Measurements from ENCODE around the gene CMSS1.
A peak's percentile ranks its signal among the peaks of the same experiment; 100 is the strongest.

Gene CMSS1

DNA sequence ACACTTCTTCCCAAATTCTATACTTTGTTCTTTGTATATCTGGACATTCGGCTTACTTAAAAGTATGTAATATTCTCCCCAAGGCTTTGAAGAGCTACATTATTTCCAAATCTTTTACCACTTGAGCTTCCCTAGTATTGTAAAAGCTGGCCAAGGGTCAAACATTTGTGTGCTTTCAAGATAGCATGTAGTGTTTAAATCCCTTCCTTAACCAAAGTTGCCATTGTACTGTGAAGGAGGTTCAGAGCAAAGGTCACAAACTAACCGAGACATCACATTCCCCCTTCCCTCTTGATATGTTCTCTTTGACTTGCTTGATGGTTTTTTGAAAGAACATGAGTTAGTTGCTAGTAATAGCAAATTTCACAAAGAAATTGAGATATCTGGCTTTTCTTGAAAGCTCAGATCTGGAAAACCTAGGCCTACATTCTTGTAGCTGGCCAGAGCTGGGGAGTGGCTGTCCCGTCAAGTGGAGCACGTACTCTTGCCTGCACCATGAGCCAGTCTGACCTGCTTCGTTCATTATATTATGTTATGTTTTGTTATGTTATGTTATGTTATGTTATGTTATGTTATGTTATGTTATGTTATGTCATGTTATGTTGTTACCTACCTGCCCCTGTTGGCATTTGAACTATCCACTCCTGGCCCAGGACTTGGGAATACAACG, 236.4 kb downstream of the CMSS1 start:
- Histone ChIP-seq H3K79me2 (ENCODE audit: insufficient read depth, low read length) (no peaks in the 10 kb centered on the region), H3K9me2 (replicated peaks; ENCODE audit: low read depth, low read length) (no peaks in the 10 kb centered on the region), H4K20me1 (ENCODE audit: insufficient read depth, low read length, poor library complexity, severe bottlenecking) (no peaks in the 10 kb centered on the region), H2AFZ (ENCODE audit: low read length) (no peak overlapping the region), H3F3A (ENCODE audit: low read depth) (no peaks in the 10 kb centered on the region), H3K36me3 (ENCODE audit: insufficient read depth, low read length) (no peaks in the 10 kb centered on the region), H3K4me1 (ENCODE audit: insufficient read depth, low read length, poor library complexity, severe bottlenecking) (no peaks in the 10 kb centered on the region), H3K4me2 (ENCODE audit: low read depth, low read length, poor library complexity, severe bottlenecking) (no peak overlapping the region), H3K9me3 (ENCODE audit: insufficient read depth, low read depth, low read length) (no peaks in the 10 kb centered on the region), H3K9ac (ENCODE audit: low read depth, low read length, poor library complexity, severe bottlenecking) (no peak overlapping the region), H3K4me3 (ENCODE audit: low read length, poor library complexity, severe bottlenecking) (no peak overlapping the region), H3K27me3 (ENCODE audit: insufficient read depth, low read length, poor library complexity, severe bottlenecking) (no peaks in the 10 kb centered on the region)
- TF ChIP-seq, protein P1, sequence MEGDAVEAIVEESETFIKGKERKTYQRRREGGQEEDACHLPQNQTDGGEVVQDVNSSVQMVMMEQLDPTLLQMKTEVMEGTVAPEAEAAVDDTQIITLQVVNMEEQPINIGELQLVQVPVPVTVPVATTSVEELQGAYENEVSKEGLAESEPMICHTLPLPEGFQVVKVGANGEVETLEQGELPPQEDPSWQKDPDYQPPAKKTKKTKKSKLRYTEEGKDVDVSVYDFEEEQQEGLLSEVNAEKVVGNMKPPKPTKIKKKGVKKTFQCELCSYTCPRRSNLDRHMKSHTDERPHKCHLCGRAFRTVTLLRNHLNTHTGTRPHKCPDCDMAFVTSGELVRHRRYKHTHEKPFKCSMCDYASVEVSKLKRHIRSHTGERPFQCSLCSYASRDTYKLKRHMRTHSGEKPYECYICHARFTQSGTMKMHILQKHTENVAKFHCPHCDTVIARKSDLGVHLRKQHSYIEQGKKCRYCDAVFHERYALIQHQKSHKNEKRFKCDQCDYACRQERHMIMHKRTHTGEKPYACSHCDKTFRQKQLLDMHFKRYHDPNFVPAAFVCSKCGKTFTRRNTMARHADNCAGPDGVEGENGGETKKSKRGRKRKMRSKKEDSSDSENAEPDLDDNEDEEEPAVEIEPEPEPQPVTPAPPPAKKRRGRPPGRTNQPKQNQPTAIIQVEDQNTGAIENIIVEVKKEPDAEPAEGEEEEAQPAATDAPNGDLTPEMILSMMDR (conservative IDR thresholded peaks at IDR 0.05; ENCODE audit: low read length): no peak
- no peak for TF ChIP-seq EZH2phosphoT487 (IDR thresholded peaks at IDR 0.05; ENCODE audit: borderline replicate concordance)

- no peak for TF ChIP-seq EZH2phosphoT487 (IDR thresholded peaks at IDR 0.05; ENCODE audit: borderline replicate concordance)
- TF ChIP-seq, protein P1 (conservative IDR thresholded peaks at IDR 0.05; ENCODE audit: low read length): 0 out of 2 replicates have a peak, but pooled peaks have one; percentile 24
- peaks cover 3% of the 10 kb centered on the region for H4K20me1 ChIP-seq (ENCODE audit: insufficient read depth, low read length, poor library complexity, severe bottlenecking)
- no peaks in the 10 kb centered on the region for H3F3A ChIP-seq (ENCODE audit: low read depth)
- no peaks in the 10 kb centered on the region for H3K36me3 ChIP-seq (ENCODE audit: insufficient read depth, low read length)
- H3K4me3 ChIP-seq (ENCODE audit: low read length, poor library complexity, severe bottlenecking): no peak overlapping the region
- no peaks in the 10 kb centered on the region for H3K27me3 ChIP-seq (ENCODE audit: insufficient read depth, low read length, poor library complexity, severe bottlenecking)
- peaks cover 16% of the 10 kb centered on the region for H3K4me1 ChIP-seq (ENCODE audit: insufficient read depth, low read length, poor library complexity, severe bottlenecking)
- no peak overlapping the region for H3K9ac ChIP-seq (ENCODE audit: low read depth, low read length, poor library complexity, severe bottlenecking)
- H3K4me2 ChIP-seq (ENCODE audit: low read depth, low read length, poor library complexity, severe bottlenecking): no peak overlapping the region
- H3K9me2 ChIP-seq (replicated peaks; ENCODE audit: low read depth, low read length): no peaks in the 10 kb centered on the region
- no peak overlapping the region for H2AFZ ChIP-seq (ENCODE audit: low read length)
- H3K9me3 ChIP-seq (ENCODE audit: insufficient read depth, low read depth, low read length): no peaks in the 10 kb centered on the region
- no peaks in the 10 kb centered on the region for H3K79me2 ChIP-seq (ENCODE audit: insufficient read depth, low read length)
These were observed 240.3 kb downstream of the CMSS1 start for GRCh38 chr3:100057716-100058575.

DNA sequence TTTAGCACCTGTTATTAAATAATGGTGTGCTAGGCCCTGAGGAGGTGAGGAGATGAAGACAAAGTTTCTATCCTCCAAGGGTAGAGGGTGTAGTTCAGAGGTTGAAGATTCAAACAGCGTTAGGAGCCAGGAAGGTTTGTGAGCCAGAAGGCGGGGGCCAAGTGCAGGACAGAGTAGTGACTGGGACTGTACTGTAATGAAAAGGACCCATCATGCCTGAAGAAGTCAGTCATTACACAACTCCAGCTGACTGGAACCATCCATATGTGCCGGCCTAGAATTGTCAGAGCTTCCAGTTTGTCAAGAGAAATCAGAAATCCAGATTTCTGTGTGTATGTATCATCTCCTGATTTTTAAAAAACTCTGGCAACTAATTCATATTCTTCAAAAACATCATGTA, 241.8 kb downstream of the CMSS1 start:
- Histone ChIP-seq H3K36me3 (ENCODE audit: insufficient read depth, low read length) (no peaks in the 10 kb centered on the region), H3K9ac (ENCODE audit: low read depth, low read length, poor library complexity, severe bottlenecking) (no peak overlapping the region), H3K4me2 (ENCODE audit: low read depth, low read length, poor library complexity, severe bottlenecking) (no peak overlapping the region), H4K20me1 (ENCODE audit: insufficient read depth, low read length, poor library complexity, severe bottlenecking) (peaks cover 3% of the 10 kb centered on the region), H3K9me3 (ENCODE audit: insufficient read depth, low read depth, low read length) (no peaks in the 10 kb centered on the region), H3K4me1 (ENCODE audit: insufficient read depth, low read length, poor library complexity, severe bottlenecking) (peaks cover 16% of the 10 kb centered on the region), H3F3A (ENCODE audit: low read depth) (no peaks in the 10 kb centered on the region), H3K27me3 (ENCODE audit: insufficient read depth, low read length, poor library complexity, severe bottlenecking) (no peaks in the 10 kb centered on the region), H3K9me2 (replicated peaks; ENCODE audit: low read depth, low read length) (no peaks in the 10 kb centered on the region), H3K79me2 (ENCODE audit: insufficient read depth, low read length) (no peaks in the 10 kb centered on the region), H3K4me3 (ENCODE audit: low read length, poor library complexity, severe bottlenecking) (no peak overlapping the region), H2AFZ (ENCODE audit: low read length) (no peak overlapping the region)
- TF ChIP-seq, protein P1 (conservative IDR thresholded peaks at IDR 0.05; ENCODE audit: low read length): no peak
- TF ChIP-seq EZH2phosphoT487 (IDR thresholded peaks at IDR 0.05; ENCODE audit: borderline replicate concordance): no peak

Data from Loucy (cell line).